HG02678 (cell line): ENCODE results near the gene HIBCH.
"Not testable (repeated sequence)": the region's sequence is repeated elsewhere in the genome, so short reads cannot be mapped to it uniquely, and the experiment has no call there.

Source experiments
- ATAC-seq: cut with Tn5 transposase; IDR thresholded peaks from one replicate; pipeline ENCODE4 v1.9.1; 2021; ENCODE audit warnings: mild to moderate bottlenecking, moderate library complexity; ENCODE audit not compliant: unreplicated experiment

The HIBCH gene

DNA sequence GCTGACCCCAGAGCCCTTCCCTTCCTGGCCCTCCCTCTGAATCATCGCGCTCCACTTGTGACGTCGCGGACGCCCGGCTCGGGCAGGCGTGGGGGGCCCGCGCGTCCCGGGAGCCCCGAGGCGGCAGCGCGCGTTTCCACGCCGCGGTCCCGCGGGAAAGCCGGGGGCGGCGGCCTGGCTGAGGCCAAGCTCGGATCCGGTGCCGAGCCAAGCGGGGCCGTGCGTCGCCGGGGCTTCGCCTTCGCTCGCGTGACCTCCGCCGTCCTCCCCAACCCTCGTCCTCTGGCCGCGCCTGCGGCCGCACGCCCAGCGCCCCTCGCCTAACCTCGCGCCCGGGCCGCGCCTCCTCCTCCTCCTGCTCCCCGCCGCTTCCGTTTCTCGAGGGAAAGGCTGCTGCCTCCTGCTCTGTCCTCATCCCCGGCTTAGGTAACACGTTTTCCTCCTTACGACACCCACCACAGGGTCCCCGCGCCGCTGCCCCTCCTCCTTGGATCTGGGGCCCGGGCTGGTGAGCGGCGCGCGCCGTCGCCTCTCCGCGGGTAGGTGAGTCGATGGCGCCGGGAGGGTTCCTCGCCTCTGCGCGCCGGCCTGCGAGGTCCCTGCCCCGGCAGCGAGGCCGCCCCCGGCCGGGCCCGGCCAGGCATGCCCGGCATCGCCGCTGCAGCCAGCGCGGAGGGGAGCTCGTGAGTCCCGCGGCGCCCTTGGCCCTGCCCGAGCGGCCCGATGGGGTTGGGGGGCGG is 24.1 kb upstream of the HIBCH start, which contains the start of gene INPP1:
TSS of gene INPP1 (plus strand) at position 54 of the 740 bp plus-strand sequence. CDS start 16,514 bp downstream, outside the sequence.
- ATAC-seq, result peak; percentile 61

DNA sequence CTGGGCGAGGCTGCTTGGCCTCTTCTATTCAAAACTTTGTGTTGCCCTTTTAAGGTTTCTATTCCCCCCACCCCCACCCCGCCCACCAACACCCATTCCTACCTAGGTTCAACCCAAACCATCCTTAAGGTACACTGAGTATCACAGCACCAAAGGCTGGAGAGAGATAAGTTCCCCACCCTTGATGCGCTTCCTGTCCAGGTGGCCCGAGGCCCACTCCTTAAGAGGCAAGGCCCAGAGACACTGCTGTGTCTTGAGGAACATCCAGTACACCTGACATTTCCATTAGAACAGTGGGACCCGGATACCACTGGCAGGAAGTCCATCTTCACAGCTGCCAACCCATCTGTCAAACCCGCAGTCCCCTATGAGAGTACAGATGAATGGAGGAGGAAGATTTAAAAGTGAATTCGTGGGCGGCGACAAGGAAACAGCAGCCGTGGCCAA is 23.5 kb upstream of the HIBCH start:
- no peak for ATAC-seq

DNA sequence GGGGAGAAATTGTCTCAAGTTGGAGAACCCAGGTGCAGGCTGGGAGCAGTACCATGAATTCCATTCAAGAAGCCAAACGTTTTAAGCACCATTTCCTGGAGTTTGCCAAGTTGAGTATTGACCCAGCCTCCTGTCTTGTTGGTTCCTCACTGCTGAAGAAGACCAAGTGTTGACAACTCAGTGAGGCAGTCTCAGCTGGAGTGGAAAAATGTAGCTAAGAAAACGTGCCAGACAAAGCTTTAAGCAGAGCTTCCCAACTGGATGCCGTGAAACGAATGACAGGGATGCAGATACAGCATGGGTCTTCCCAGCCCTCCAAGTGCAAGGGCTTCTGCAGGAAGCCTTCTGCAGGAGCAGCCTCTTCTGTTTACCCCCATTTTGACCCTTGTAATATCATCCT is 23.0 kb upstream of the HIBCH start:
- no peak for ATAC-seq

DNA sequence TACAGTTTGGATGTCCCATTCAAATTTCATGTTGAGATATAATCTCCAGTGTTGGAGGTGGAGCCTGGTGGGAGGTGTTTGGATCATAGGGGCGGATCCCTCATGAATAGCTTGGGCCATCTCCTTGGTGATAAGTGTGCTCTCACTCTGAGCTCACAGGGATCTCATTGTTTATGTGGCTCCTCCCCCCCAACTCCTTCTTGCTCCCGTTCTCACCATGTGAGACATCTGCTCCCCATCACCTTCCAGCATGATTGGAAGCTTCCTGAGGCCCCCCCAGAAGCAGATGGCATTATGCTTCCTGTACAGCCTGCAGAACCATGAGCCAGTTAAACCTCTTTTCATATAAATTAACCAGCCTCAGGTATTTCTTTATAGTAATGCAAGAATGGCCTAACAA is 20.7 kb upstream of the HIBCH start:
- ATAC-seq, result no peak

DNA sequence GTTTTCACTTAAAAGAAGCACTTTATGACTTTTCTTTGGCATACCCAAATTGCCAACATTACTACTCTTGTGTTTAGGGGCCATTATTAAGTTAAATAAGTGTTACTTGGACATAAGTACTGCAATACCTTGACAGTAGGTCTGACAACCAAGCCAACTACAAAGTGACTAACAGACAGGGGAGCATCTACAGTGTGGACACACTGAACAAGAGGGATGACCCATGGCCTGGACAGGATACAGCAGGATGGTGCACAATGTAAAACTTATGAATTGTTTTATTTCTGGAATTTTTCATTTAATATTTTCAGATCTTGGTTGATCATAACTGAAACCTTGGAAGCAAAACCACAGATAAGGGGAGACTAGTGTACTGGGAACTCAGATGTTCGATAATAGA is 19.8 kb upstream of the HIBCH start:
- no peak for ATAC-seq

DNA sequence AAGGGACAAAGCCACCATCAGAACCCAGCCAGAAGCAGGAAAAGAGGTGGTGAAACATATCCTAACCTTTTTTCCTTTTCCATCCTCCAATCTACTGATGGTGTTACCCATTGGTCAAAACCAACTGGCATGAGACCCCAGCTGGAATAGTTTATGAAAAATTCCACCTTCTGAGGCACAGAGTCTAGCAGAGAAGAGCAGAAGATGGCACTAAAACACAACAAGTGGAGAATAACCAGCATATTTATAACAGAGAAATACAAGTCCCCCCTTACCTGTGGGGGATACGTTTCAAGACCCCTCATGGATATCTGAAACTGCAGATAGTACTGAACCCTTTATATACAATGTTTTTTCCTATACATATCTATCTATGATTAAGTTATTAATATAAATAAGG is 18.8 kb upstream of the HIBCH start:
- no peak for ATAC-seq

DNA sequence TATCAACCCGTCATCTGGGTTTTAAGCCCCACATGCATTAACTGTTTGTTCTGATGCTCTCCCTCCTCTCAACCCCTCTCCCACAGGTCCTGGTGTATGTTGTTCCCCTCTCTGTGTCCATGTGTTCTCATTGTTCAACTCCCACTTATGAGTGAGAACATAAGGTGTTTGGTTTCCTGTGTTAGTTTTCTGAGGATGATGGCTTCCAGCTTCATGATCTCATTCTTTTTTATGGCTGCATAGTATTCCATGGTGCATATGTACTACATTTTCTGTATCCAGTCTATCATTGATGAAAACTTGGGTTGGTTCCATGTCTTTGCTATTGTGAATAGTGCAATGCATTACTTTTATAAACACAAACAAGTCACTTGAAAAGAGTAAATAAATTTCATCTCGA is 16.8 kb upstream of the HIBCH start:
- ATAC-seq, result no peak

DNA sequence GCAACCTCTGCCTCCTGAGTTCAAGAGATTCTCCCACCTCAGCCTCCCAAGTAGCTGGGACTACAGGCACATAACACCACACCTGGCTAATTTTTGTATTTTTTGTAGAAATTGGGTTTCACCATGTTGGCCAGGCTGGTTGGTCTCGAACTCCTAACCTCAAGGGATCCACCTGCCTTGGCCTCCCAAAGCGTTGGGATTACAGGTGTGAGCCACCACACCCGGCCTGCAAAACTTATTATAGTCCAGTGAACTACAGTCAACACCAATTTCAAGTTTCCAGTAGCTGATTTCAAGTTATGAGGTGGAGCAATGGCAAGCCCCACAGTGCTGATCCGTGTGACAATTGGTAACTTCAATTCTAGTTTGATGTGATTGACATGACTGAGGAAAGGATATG is 16.0 kb upstream of the HIBCH start:
- ATAC-seq, result not testable (repeated sequence)

DNA sequence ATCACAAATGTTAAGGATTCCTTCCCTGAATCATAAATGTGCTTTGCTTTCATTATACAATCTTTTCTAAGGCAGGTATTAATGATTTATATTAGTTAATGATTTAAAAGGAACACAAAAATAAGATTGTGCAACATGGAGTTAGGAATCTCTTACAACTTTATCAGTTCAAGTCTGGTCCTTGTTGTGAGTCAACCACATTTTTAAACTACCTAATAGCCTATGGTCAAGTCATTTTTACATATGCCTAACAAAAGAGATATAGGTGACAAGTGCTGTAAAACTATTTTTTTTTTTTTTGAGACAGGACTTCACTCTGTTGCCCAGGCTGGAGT is 15.6 kb upstream of the HIBCH start:
- ATAC-seq, result no peak

DNA sequence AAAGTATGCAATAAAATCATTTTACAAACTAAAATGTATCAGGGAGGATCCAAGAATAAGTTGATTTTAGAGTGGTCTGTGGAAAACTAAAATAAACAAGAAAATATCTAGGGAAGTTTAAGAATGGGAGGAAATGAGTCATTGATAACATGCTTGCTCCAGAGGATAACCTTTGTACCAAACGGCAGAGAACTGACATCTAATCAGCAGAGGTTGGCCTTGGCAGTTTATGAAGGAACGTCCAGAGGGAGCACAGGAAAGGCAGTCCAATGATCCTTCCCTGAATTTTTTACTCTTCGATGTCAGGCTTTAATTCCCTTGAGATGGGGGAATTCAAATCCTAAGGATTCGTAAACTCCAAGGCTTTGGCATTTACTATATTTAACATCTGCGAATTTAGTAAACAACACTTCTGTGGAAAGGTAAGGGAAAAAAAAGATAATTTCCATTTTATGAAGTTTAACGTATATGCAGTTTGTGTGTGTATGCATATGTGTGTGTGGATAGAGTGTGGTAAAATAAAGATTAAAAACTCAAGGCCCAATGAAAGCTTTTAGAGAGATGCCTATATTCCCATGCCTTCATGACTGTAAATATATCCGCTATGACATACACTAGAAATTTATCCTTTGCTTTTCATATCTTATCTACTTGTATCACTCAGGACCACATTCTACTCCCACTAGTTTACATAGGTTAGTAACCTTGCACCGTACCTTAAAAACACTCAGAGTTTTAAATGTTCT is 15.0 kb upstream of the HIBCH start:
- no peak for ATAC-seq

DNA sequence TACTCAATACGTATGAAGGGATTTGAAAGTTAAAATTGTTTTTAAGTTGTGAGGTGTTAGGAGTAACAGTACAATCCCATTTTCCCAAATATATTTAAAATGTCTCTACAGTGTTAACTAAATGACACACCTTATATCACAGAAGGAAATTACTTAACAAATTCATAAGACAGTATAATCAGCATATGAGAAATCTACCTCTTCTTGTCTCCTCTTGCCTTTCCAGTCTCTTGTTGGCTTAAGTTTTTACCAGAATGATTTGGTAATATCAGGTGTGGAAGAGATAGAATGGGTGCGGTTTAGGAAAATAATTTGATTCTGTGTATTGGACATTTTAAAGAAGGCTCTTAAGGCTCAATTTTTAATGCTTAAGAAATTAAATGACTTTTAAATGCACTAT is 14.3 kb upstream of the HIBCH start:
- ATAC-seq, result no peak

DNA sequence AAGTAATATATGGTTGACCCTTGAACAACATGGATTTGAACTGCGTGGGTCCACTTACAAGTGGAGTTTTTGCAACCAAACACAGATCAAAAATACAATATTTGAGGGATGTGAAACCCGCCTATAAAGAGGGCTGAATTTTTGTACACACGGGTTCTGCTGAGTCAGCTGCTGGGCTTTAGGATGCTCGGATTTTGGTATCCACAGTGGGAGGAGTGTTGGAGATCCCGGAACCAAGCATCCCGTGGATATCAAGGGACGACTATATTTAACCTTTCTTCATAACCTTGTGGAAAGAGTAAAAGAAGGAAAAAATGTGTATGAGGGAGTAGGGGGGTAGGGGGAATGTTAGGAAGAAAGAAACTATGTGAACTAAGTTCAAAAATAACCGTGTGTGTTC is 13.8 kb upstream of the HIBCH start:
- ATAC-seq, result no peak

DNA sequence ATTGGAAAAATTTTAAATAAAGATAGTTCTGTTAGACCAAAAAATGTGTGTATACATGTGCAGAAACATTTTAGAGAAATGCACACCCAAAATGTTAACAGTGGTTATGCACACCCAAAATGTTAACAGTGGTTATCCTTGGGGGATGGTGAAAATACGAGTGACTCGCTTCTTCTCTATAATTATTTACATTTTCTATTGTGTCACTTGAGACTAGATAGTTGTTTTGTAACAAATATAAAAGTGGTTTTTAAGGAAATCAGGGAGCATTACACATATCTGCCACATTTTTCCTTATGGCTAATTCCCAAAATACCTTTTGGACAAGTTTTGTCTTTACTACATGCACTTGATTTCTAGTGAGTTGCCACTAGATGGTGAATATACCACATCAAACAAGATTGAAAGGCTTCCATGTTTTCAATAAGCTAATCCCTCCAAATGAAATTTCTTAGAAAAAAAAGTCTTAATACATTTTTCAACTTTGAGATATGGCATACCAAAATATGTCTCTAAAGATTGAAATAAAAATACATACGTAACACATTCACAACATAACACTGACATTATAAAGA is 9.0 kb upstream of the HIBCH start:
- no peak for ATAC-seq

DNA sequence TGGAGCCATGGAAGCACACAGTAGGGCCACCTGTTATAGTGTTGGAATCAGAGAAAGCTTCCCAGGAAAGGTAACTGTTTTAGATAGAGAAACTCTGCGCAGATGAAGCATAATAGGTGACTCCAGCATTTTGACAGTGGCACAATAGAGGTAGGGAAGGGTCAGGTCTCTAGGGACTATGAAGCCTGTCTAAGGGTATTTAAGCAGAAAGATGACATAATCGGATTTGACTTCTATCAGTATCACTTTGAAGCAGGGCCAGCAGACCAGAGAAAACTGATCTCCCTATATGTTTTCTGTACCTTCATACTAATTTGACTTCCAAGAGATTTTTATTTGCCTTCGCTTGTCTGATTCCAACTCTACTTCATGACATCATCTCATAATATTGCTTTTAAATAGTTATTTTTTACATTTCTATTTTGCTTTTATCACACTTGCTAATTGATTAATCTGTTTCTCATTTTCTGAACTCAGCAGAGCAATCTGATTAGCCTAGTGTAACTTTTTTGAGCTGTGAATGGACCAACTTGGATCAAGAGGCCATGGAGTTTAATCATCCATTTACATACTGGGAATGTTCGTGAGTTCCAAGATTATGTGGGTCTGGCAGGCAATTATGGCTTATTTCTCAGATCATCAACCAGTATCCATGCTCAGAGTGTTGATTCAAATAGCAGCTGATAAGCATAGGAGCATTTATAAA is 8.4 kb upstream of the HIBCH start:
- ATAC-seq, result no peak

DNA sequence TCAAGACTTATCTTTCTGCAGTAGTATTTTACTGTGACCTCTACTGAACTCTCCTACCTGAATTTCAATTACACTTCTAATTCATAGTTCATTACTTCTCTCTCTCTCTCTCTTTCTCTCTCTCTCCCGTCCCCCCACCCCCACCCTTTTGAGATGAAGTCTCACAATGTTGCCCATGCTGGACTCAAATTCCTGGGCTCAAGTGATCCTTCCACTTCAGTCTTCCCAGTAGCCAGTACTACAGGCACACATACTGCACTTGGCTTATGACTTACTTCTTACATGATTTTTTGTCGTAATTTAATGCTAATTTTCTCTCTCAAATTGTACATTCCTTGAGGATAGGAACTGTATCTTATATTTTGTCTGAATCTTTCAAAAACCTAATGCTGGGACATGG is 6.0 kb upstream of the HIBCH start:
- no peak for ATAC-seq

DNA sequence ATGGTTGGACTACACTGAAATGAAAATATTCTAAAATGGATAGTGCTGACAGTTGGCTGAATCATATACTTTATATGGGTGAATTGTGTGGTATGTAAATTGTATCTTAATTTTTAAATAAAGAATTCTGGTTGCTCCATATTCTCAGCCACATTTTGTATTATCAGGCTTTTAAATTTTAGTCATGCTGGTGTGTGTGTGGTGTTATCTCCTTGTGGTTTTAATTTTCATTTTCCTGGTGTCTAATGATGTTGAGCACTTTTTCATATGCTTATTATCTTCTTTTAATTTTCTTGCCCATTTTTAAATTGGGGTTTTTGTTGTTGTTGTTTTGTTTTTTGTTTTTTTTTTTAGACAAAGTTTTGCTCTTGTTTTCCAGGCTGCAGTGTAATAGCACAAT is 3.8 kb upstream of the HIBCH start:
- ATAC-seq, result no peak

DNA sequence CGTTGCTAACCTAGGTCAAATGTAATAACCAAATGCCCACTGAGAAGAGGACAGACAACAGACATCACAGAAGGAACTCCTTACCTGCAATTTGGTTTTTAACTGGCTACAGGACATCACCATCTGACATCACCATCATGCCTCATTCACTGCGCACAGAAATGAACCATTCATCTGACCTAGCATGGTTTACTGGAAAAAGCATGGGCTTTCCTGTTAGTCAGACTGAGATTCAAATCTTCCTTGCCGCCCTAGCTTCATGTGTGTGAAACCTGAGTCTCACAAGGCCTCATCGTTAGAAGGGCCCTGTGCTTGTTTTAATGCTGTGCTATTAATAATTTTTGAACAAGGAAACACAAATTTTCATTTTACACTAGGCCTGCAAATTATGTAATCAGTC is 1.1 kb upstream of the HIBCH start:
- no peak for ATAC-seq

DNA sequence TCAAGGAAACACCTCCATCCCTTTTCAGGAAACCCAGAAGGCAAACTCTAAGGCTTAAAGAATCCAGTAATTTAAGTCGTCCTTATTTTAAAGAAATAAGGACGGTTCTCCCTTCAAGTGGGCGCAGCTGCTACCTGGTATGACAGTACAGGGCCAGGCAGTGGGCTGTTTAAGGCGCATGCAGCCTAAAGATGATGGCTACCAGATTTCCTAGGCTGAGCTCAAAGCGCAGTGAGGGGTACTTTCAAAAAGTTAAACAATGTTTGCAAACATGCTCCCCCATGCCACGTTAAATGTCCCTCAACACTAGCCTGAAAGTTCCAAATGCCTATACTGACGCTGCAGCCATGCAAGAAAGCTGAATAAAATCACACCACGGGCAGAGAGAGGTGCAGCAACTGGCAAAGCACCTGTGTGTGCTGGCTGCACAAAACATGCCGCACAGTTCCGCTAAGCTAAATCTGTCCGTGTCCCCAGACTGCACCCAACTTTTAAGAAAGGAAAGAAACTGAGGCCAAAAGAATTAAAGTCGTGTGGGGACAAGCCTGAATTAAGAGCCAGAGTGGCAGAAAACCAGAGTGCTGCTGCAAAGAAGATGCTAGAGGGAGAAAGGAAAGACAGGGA is 583 bp downstream of the HIBCH start:
- ATAC-seq, result peak; percentile 39

DNA sequence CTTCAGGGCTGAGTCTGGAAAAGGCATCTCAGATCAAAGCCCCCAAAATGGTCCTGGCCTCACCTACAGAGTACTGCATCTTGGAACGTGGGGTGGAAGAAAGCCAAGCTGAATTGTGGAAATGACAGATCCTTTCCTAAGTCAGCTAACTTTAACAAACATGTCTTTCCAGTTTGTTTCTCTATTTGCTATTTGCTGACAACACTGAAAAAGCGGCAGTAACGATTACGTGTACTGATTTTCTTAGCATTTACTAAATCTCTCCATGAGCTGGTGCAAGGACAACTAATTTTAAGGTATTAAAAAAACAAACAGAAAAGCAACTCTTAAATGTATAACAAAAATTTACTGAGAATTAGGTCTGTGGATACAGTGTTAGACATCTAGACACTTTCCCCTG is 1.1 kb downstream of the HIBCH start:
- no peak for ATAC-seq

DNA sequence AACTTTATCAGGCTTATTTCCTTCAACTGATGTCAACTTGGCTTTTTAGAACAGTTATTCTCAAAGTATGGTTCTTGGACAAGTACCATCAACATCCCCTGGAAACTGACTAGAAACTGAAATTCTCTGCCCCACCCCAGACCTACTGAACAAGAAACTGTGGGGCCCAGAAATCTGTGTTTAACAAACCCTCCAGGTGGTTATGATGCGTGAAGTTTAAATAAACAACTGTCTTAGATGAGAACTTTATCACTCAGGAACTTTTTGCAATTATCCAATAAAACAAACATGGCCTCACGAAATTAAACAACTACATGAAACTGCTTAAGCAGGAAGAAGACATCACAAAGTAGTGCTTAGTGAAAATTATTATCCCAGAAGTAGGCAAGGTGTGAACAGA is 4.4 kb downstream of the HIBCH start:
- ATAC-seq, result no peak

DNA sequence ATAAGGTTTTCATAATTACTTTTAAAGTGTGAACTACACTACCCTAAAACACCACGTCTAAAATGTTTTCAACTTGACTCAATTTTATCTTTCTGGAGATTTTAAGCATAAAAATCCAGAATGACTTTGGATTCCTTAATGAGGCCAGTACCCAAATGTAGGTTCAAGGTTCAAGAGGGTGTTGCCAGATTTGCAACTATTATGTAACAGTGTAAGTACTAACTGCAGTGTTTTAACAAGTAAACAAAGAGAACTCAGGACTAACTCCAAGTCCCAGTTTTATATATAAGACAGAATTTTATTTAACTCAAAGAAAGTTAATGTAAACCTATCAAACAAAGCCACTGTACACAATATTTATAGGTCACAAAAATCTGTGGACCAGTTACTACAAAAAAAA is 5.7 kb downstream of the HIBCH start:
- ATAC-seq, result no peak
